GM19455 (cell line): ENCODE measurements around the gene CNTN1.

Experiments used
- ATAC-seq: cut with Tn5 transposase; IDR thresholded peaks from one replicate; pipeline ENCODE4 v1.9.1; 2021; ENCODE audit not compliant: unreplicated experiment

Gene CNTN1

DNA sequence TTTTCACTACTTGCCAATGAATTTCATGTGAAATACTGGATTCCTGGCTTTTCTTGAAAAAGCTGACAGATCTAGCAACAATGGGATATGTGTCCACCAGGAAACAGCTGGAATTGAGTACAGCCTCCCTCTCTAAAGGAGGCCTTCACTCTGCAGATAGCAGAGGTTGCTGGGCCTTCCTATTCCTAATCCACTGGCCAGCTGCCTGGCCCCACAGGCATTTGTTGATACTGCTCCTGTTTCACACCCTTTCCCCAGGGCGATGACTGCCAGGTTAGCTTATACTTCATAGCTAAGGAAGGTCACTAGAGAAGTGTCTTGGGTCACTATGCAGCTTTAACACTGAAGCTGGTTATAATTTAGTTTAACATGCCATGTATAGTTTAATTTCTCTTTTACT lies 408.3 kb downstream of the CNTN1 start:
- ATAC-seq, result no peak

DNA sequence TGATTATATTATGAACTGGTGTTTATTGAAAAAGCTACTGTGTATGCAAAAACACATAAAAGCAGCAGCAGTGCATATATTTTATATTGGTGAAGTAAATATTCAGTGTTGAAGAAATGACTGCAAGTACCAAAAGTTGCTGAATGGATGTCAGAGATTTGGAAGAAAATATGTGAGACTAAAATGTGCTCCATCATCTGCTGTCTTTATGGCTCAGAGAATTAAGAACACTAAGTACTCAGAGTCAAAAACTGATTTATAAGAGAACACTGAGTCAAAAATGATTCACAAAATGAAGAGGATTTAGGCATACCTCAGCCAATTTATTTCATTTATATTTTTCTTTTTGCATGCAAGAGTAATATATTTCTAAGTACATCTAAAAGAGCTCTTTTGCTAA lies 409.6 kb downstream of the CNTN1 start:
- ATAC-seq, result no peak

DNA sequence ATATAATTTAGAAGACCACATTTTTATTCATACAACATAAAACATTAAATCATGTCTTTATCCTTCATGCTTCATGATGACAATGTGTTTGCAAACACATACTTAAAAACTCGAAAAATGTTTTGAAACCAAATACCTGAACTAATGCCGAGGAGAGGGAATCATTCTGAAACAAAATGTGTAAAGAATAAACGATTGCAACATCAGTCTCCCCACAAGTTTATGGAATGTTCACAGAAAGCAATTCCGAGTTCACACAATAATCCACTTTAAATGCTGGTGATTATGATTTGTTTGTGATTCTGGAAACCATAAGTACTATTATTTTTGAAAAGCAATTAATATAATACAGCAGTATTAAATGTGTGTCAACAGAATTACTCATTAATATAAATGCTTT lies 411.4 kb downstream of the CNTN1 start:
- no peak for ATAC-seq

GRCh38 chr12:41106315-41106714 lies 414.1 kb downstream of the CNTN1 start:
- ATAC-seq, result no peak

- no peak for ATAC-seq
These were observed 415.8 kb downstream of the CNTN1 start for GRCh38 chr12:41108032-41108431.

- no peak for ATAC-seq
These were observed 420.7 kb downstream of the CNTN1 start for GRCh38 chr12:41112903-41113302.

GRCh38 chr12:41120211-41120610 lies 428.0 kb downstream of the CNTN1 start:
- no peak for ATAC-seq

DNA sequence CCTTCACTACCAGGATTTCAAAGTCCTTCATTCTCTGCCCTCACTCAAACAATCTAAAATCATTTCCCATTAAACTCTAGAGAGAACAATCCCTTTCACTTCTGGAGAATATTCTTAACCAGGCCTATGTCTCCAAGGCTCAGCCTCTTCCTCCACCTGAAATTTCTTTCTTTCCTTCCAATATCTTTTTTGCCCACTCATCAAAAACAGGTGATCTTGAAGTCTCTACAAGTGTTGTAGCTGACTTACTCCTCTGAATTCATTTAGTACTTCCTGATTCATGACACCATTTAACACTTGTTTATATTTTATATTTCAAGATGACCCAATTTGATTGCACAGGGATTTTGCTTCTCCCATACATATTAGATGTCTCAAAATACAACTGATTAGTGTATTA lies 429.1 kb downstream of the CNTN1 start:
- ATAC-seq, result no peak
